B cell (primary cell): Measurements from ENCODE around the gene ARPP21. TPM values are rescaled to one million over a fixed set of nuclear protein-coding genes. Genes with fewer than 3 reads are reported as not detected.

Experiments used
- ATAC-seq: fragments of 200-7000 bp; cut with Tn5 transposase; one replicate; pipeline ENCODE4 v1.10.0; 2021; ENCODE audit warnings: low read depth, mild to moderate bottlenecking, moderate number of reproducible peaks, moderate library complexity
- CTCF ChIA-PET: fragments of 350-600 bp; sonication (Branson Sonifier 250); formaldehyde crosslinking; loops from one replicate; lab custom pipeline; 2021; ENCODE audit warnings: antibody characterized with exemption, inconsistent platforms; lab: Charles Lee
- POLR2A ChIA-PET: fragments of 350-600 bp; sonication (Branson Sonifier 250); formaldehyde crosslinking; loops from one replicate; lab custom pipeline; 2021; ENCODE audit warnings: antibody characterized with exemption; lab: Charles Lee
- DNase-seq: peaks from one replicate; pipeline ENCODE4 v3.0.0; 2013
- H2AFZ ChIP-seq: 2 replicates; pipeline ENCODE4 v1.6.1; 2012; ENCODE audit warnings: mild to moderate bottlenecking, low read depth, low read length; ENCODE audit not compliant: insufficient read depth, poor library complexity, severe bottlenecking
- H3K27ac ChIP-seq, 2 donors: 1 replicate in 1 of 2; 2 replicates in 1 of 2; pipeline ENCODE4 v1.5.1; 2012 to 2013; ENCODE audit warnings: low read length in 2 of 2, mild to moderate bottlenecking in 2 of 2, moderate library complexity in 1 of 2
- H3K27me3 ChIP-seq, 4 experiments: fragments of 200-600 bp in 1 of 4; sonication (generic) in 1 of 4; replicated peaks in 1 of 4; 1 replicate in 2 of 4; 2 replicates in 2 of 4; pipeline versions ENCODE4 v1.6.1 to v1.7.0; 2013 to 2016; ENCODE audit warnings: low read length in 3 of 4, mild to moderate bottlenecking in 2 of 4, mixed read lengths in 1 of 4, moderate library complexity in 1 of 4; ENCODE audit not compliant: insufficient read depth in 4 of 4, control insufficient read depth in 3 of 4; ENCODE audit errors: control extremely low read depth in 1 of 4
- H3K36me3 ChIP-seq, 2 experiments: replicated peaks in 1 of 2; 1 replicate in 1 of 2; 2 replicates in 1 of 2; pipeline versions ENCODE4 v1.6.1 to v1.7.1; 2013; ENCODE audit warnings: low read length in 1 of 2; ENCODE audit not compliant: insufficient read depth in 2 of 2, control insufficient read depth in 1 of 2; ENCODE audit errors: control extremely low read depth in 1 of 2, extremely low read depth in 1 of 2
- H3K4me1 ChIP-seq, 2 donors: fragments of 200-600 bp in 1 of 2; sonication (generic) in 1 of 2; 1 replicate in 1 of 2; 2 replicates in 1 of 2; pipeline versions ENCODE4 v1.5.1 to v1.6.1; 2013 to 2017; ENCODE audit warnings: low read length in 2 of 2; ENCODE audit not compliant: control insufficient read depth in 2 of 2, insufficient read depth in 2 of 2
- H3K4me2 ChIP-seq: replicated peaks from 2 replicates; pipeline ENCODE3; 2012; ENCODE audit warnings: mild to moderate bottlenecking, low read depth, low read length; ENCODE audit not compliant: poor library complexity, severe bottlenecking
- H3K4me3 ChIP-seq, 5 experiments: fragments of 200-600 bp in 1 of 5; sonication (generic) in 1 of 5; 1 replicate in 3 of 5; 2 replicates in 2 of 5; pipeline versions ENCODE4 v1.5.1 to v1.7.0; 2011 to 2016; ENCODE audit warnings: low read length in 4 of 5, mild to moderate bottlenecking in 4 of 5, low read depth in 2 of 5, control low read depth in 1 of 5, moderate library complexity in 1 of 5; ENCODE audit not compliant: insufficient read depth in 1 of 5; ENCODE audit errors: control extremely low read depth in 1 of 5, extremely low read depth in 1 of 5
- H3K79me2 ChIP-seq: fragments of 200-600 bp; sonication (generic); one replicate; pipeline ENCODE4 v1.6.0; 2016; ENCODE audit warnings: low read length; ENCODE audit not compliant: control insufficient read depth, insufficient read depth
- H3K9ac ChIP-seq: fragments of 200-600 bp; sonication (generic); 2 replicates; pipeline ENCODE4 v1.6.1; 2017; ENCODE audit warnings: mild to moderate bottlenecking, low read length, moderate library complexity
- H3K9me3 ChIP-seq, 3 donors: one replicate each; pipeline versions ENCODE4 v1.6.1 to v1.7.1; 2013; ENCODE audit warnings: low read length in 2 of 3; ENCODE audit not compliant: control insufficient read depth in 2 of 3, insufficient read depth in 1 of 3; ENCODE audit errors: control extremely low read depth in 1 of 3
- H4K20me1 ChIP-seq: 2 replicates; pipeline ENCODE4 v1.6.0; 2012; ENCODE audit warnings: mild to moderate bottlenecking, low read length; ENCODE audit not compliant: insufficient read depth, control insufficient read depth, poor library complexity, severe bottlenecking
- H3K27ac Mint-ChIP-seq: one replicate; pipeline ENCODE4 v1.8.0; 2021; ENCODE audit warnings: mixed read lengths
- H3K27me3 Mint-ChIP-seq: one replicate; pipeline ENCODE4 v1.8.0; 2021; ENCODE audit warnings: mixed read lengths
- H3K4me1 Mint-ChIP-seq: one replicate; pipeline ENCODE4 v1.8.0; 2021; ENCODE audit warnings: mixed read lengths
- H3K4me3 Mint-ChIP-seq: one replicate; pipeline ENCODE4 v1.8.0; 2021; ENCODE audit warnings: mixed read lengths
- H3K9me3 Mint-ChIP-seq: one replicate; pipeline ENCODE4 v1.8.0; 2022; ENCODE audit warnings: mixed read lengths; ENCODE audit not compliant: insufficient read depth
- CTCF ChIP-seq: fragments of 200-600 bp; IDR thresholded peaks from one replicate; pipeline ENCODE4 v1.8.0; 2022; ENCODE audit warnings: antibody characterized with exemption, mild to moderate bottlenecking
- EZH2 ChIP-seq: IDR thresholded peaks from 2 replicates; pipeline ENCODE4 v1.6.1; 2012; ENCODE audit warnings: borderline replicate concordance, low read depth, mild to moderate bottlenecking, moderate library complexity, low read length; ENCODE audit not compliant: insufficient read depth, poor library complexity, severe bottlenecking
- WGBS: methylation state at CpG from one replicate; pipeline ENCODE4 v1.1.5; 2013; ENCODE audit warnings: missing lambda C conversion rate; ENCODE audit not compliant: insufficient coverage; 5-methylcytosine and 5-hydroxymethylcytosine counted together
- intact Hi-C: fragments of 100-400 bp; cut with micrococcal nuclease; formaldehyde crosslinking; loops from one replicate; pipeline ENCODE4 v1.10.0; 2022
- polyA plus RNA-seq: library from polyadenylated mRNA; depleted of rRNA; stranded (reverse); fragments of >200 nt; gene quantifications from 2 replicates; pipeline ENCODE4 v1.2.3, GENCODE V29; 2012
- total RNA-seq, 2 donors: library from RNA; stranded (reverse); fragments of 120-200 nt in 1 of 2; gene quantifications; 1 replicate in 1 of 2; 2 replicates in 1 of 2; pipeline versions ENCODE4 v1.2.3 to v1.2.4, GENCODE V29; 2013 to 2022

Gene ARPP21
- total and polyA plus RNA-seq, 2 donors (not counting 1 experiment from before 2014, with no cell fraction given) = 0.10 TPM; not detected in 1

GRCh38 chr3:35721628-35722027, 82.3 kb downstream of the ARPP21 start:
- H3K4me1 ChIP-seq = no peaks in the 10 kb centered on the region
- no peak overlapping the region for H3K27ac ChIP-seq
- H3K9me3 Mint-ChIP-seq = no peaks in the 10 kb centered on the region
- no peaks in the 10 kb centered on the region for H3K9me3 ChIP-seq
- H3K4me2 ChIP-seq = no peak overlapping the region
- no peaks in the 10 kb centered on the region for H3K36me3 ChIP-seq
- intact Hi-C loops = no loop called here
- H2AFZ ChIP-seq = no peak overlapping the region
- TF ChIP-seq CTCF = no peak
- no peak for TF ChIP-seq EZH2
- H3K9ac ChIP-seq = no peak overlapping the region
- ATAC-seq = no peak
- no peaks in the 10 kb centered on the region for H3K4me1 Mint-ChIP-seq
- ChIA-PET POLR2A (no interaction called here), CTCF (no interaction called here)
- no peak overlapping the region for H3K4me3 Mint-ChIP-seq
- no peaks in the 10 kb centered on the region for H3K27me3 ChIP-seq
- no peak overlapping the region for H3K4me3 ChIP-seq
- H3K27ac Mint-ChIP-seq = no peak overlapping the region
- H4K20me1 ChIP-seq = no peaks in the 10 kb centered on the region
- no peaks in the 10 kb centered on the region for H3K27me3 Mint-ChIP-seq
- WGBS = 92% methylated on average over 7 of the region's 8 CpGs
- no peak for DNase-seq
- no peaks in the 10 kb centered on the region for H3K79me2 ChIP-seq

GRCh38 chr3:35722902-35723301, 83.6 kb downstream of the ARPP21 start:
- no peak overlapping the region for H3K27ac Mint-ChIP-seq
- Histone ChIP-seq H3K4me3 (no peak overlapping the region), H3K9me3 (no peaks in the 10 kb centered on the region), H3K9ac (no peak overlapping the region), H3K4me1 (no peaks in the 10 kb centered on the region), H3K4me2 (no peak overlapping the region), H3K27me3 (no peaks in the 10 kb centered on the region), H2AFZ (no peak overlapping the region), H3K27ac (no peak overlapping the region), H3K36me3 (no peaks in the 10 kb centered on the region), H3K79me2 (no peaks in the 10 kb centered on the region), H4K20me1 (no peaks in the 10 kb centered on the region)
- DNase-seq (no peak), ATAC-seq (no peak)
- no peaks in the 10 kb centered on the region for H3K27me3 Mint-ChIP-seq
- ChIA-PET CTCF (no interaction called here), POLR2A (no interaction called here)
- H3K4me1 Mint-ChIP-seq = no peaks in the 10 kb centered on the region
- H3K4me3 Mint-ChIP-seq = no peak overlapping the region
- H3K9me3 Mint-ChIP-seq = no peaks in the 10 kb centered on the region
- TF ChIP-seq CTCF (no peak), EZH2 (no peak)
- intact Hi-C loops = no loop called here
